Measurements from ENCODE around the gene CTDP1.

GRCh38 chr18:79690071-79690470, 10.5 kb downstream of the CTDP1 start:
- no peak for TF ChIP-seq TAF1 (IDR thresholded peaks at IDR 0.05; ENCODE audit: borderline replicate concordance, insufficient read depth, low read length)
- no peak for TF ChIP-seq REST (IDR thresholded peaks at IDR 0.05; ENCODE audit: insufficient read depth in 1 of 2, low read depth in 2 of 2, low read length in 2 of 2)
- TF ChIP-seq POLR2AphosphoS5 (IDR thresholded peaks at IDR 0.05; ENCODE audit: low read depth, low read length): no peak
- TF ChIP-seq SIN3A (IDR thresholded peaks at IDR 0.05; ENCODE audit: borderline replicate concordance, insufficient read depth, low read length): no peak
